AG04449 (cell line): ENCODE results near the gene PCDH19.

Experiments used
- CTCF ChIA-PET: fragments of 350-600 bp; formaldehyde crosslinking; extraction: SDS; loops from one replicate; lab custom pipeline; 2021; ENCODE audit warnings: antibody characterized with exemption; lab: Yijun Ruan, JAX
- POLR2A ChIA-PET: fragments of 400-600, 350-600 bp; formaldehyde crosslinking; extraction: SDS; loops from one replicate; lab custom pipeline; 2020; ENCODE audit warnings: antibody characterized with exemption, inconsistent platforms; lab: Yijun Ruan, JAX
- DNase-seq: peaks from one replicate; pipeline ENCODE4 v3.0.0-alpha.2; 2010; ENCODE audit warnings: low read depth, low spot score
- H3K4me3 ChIP-seq: 2 replicates; pipeline ENCODE4 v1.5.1; 2011; ENCODE audit warnings: low read depth, mild to moderate bottlenecking, control low read depth, low read length
- CTCF ChIP-seq: IDR thresholded peaks from one replicate; pipeline ENCODE4 v1.5.1; 2011; ENCODE audit warnings: mild to moderate bottlenecking, moderate library complexity, low read length, control low read depth, inconsistent platforms; ENCODE audit not compliant: insufficient read depth; ENCODE audit errors: missing control alignments

PCDH19 gene

GRCh38 chrX:100353326-100353725, 56.7 kb downstream of the PCDH19 start:
- ChIA-PET CTCF (no interaction called here), POLR2A (no interaction called here)
- no peak for DNase-seq
- TF ChIP-seq CTCF, result no peak
- H3K4me3 ChIP-seq, result no peak overlapping the region

DNA sequence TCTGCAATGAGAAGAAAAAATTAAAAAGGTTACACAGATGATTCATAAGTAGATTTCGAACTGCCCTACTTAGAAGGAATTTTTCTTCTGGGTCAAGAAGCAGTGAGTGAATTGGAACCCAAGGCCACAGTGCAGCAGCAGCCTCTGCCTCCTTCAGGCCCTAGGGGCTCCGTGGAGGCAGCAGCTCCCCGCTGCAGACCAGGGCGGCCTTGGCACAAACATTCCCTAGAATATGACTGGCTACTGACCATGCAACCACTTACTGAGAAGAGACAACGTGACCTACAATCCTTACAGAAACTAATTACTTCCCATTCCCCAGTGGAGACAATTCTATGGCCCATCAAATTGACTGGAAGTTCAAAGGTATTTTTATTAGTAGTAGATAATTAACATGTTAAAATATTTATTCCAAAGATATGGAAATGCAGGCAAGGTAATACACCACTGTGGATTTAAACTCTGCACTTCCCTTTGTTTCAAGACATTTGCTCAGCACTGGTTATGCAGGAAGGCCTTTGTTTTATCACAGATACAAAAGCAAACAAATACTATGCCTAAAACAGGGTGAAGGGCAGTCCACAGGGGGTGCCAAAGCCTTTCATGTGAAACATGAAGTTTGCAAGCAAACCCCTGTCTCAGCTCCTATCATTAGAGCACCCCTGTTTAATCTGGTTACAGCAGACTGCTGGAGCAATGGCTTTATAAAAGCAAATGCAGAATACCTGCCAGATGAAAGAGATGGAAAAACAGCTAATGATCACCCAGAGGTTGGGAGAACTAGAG, 59.2 kb downstream of the PCDH19 start:
- no peak for TF ChIP-seq CTCF
- POLR2A ChIA-PET, result no interaction called here

GRCh38 chrX:100349391-100349790, 60.7 kb downstream of the PCDH19 start:
- ChIA-PET POLR2A (no interaction called here), CTCF (no interaction called here)
- no peak overlapping the region for H3K4me3 ChIP-seq
- no peak for DNase-seq
- TF ChIP-seq CTCF, result no peak

More for the DNA sequence above, 59.2 kb downstream of the PCDH19 start:
- no peak overlapping the region for H3K4me3 ChIP-seq
- DNase-seq, result no peak
- CTCF ChIA-PET, result no interaction called here

- ChIA-PET CTCF (no interaction called here), POLR2A (no interaction called here)
- no peak overlapping the region for H3K4me3 ChIP-seq
- no peak for DNase-seq
- no peak for TF ChIP-seq CTCF
Observed at GRCh38 chrX:100341142-100341510, 68.9 kb downstream of the PCDH19 start.

DNA sequence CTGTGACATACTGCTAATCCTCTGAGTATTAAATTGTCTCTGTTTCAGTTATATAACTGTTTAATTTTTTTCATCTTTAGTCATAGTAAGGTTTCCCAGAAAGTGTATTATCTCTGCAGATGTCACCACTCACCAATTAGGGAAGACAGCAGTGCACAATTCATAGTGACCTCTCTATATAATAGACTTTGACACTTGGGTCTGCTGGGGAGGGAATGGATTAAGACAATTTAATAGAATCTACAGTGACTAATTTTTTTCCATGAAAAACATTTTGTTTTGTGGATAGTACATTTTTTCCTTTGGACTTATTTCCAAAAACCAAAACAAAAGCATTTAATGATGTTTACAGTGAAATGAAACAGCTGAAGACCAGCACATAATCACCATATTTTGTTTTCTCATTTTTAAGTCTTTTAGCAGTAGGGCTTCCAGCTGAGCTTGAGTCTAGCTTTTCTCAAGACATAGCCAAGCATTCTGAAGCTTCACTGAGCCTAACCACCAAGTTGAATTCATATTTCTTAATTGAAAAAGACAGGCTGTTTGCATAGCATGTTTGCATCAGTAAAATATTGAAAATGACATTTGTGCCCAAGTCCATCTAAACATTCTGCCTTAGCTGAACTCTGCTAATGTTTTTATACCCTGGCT, 69.5 kb downstream of the PCDH19 start:
- POLR2A ChIA-PET, result no interaction called here

More for the DNA sequence above, 69.5 kb downstream of the PCDH19 start:
- no peak overlapping the region for H3K4me3 ChIP-seq
- no peak for DNase-seq
- TF ChIP-seq CTCF, result no peak
- CTCF ChIA-PET, result no interaction called here
